AML-193 (cell line): ENCODE data around the gene BHLHE23.
"Not testable (repeated sequence)": the region's sequence is repeated elsewhere in the genome, so short reads cannot be mapped to it uniquely, and the experiment has no call there.

Experiments
- DNase-seq, 2 experiments: peaks; one replicate each; lab custom pipeline; 2025; lab: John Stamatoyannopoulos, UW

BHLHE23 gene

GRCh38 chr20:63043348-63044203, 36.8 kb upstream of the BHLHE23 start:
- no peak for DNase-seq

- DNase-seq, result no peak
Measured at GRCh38 chr20:63042448-63043071, 35.8 kb upstream of the BHLHE23 start.

GRCh38 chr20:63041776-63042175, 35.0 kb upstream of the BHLHE23 start:
- DNase-seq, result no peak

DNA sequence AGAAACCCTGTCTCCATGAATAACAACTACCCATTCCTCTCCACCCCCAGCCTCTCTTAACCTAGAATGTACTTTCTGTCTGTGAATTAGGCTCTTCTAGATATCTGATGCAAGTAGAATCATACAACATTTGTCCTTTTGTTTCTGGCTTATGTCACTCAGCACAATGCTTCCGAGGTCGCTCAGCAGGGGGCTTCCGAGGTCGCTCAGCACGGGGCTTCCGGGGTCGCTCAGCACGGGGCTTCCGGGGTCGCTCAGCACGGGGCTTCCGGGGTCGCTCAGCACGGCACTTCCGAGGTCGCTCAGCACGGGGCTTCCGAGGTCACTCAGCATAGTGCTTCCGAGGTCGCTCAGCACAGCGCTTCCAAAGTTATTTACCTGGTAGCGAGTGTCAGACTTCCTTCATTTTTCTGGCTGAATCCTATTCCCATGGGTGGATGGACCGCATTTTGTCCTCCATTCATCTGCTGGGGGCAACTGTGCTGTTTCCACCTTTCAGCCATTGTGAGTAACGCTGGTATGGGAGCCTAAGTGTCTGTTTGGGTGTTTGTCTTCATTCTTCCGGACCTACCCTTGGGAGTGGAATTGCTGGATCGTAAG, 31.0 kb upstream of the BHLHE23 start:
- no peak for DNase-seq

GRCh38 chr20:63036291-63036690, 29.5 kb upstream of the BHLHE23 start:
- DNase-seq, result no peak

- no peak for DNase-seq
Measured at GRCh38 chr20:63035603-63036185, 28.9 kb upstream of the BHLHE23 start.

- DNase-seq, result not testable (repeated sequence)
Measured at GRCh38 chr20:63034710-63035602, 28.2 kb upstream of the BHLHE23 start.

DNA sequence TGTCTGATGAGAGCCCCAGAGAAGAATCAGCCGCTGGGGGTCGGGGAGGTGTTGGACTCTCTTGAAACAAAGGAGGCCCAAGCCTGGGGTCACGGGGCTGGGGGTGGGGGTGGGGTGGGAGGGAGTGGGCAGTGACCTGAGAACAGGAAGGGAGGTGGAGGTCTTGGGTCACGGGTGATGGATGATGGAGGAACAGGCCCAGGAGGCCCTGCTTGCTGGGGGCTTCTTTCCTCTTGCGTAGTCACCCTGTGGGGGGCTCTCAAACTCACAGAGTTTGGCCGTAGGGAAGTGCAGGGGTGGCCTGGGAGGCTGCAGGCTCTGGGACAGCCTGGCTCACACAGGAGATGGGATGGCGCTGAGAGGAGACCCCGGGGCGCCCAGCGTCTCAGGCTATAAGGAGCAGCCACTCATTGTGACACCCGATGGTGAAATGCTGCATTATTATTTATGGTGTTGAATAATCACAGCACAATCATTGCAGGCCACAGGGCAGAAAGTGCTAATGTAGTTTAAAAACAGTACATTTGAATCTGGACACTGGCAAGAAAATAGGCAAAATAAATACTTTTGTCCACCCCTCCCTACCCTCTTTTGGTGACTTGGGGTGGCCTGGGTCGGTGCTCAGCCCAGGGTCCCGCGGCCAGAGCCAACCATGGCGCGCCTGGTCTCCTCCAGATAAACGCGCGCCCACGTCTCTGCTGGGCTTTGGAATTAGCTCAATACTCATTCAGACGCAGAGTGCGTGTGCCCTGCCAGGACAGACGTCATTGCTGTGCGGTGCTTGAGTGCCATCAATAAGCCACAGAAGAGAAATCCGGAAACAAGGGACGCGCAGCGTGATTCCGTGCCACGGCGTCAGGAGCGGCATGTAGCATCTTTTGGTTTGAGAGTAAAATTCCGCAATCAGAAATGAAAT, 27.3 kb upstream of the BHLHE23 start:
- no peak for DNase-seq

- DNase-seq, result no peak
Measured at GRCh38 chr20:63032861-63033793, 26.4 kb upstream of the BHLHE23 start.

DNA sequence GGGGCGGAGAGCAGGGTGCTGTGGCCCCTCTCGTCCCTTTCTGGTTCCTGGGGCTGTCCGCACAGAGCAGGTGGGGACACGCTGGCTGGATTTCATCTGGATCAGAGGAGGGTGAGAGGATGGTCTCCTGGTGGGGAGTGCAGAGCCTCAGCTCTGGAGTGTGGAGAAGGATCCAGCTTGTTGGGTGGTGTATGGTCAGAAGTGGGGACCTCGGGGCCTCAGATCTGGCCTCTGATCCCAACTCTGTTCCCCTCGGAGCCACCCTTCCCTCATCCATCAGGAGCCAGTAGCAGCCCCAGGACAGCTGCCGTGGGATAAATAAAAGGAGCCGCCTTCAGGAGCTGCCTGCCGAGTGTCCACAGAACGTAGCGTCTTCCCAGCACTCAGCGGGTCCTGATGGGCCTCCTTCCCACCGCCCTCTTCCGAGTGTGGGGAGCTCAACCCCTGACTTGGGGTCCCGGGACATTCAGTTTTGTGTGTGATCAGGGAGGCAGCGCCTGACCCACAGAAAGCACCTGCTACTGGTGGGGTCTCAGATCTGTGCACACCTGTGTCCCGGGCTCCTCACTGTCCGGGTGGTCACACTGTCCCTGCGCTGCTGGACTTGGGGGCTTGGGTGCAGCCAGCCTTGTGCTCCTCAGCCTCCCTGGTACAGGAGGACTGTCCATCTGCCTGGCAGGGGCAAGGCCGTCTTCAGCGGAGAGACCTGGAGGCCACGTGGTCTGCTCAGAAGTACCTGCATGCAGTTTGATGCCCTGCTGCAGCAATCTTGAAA, 25.4 kb upstream of the BHLHE23 start:
- no peak for DNase-seq

- DNase-seq, result no peak
Measured at GRCh38 chr20:63031251-63032014, 24.7 kb upstream of the BHLHE23 start.

DNA sequence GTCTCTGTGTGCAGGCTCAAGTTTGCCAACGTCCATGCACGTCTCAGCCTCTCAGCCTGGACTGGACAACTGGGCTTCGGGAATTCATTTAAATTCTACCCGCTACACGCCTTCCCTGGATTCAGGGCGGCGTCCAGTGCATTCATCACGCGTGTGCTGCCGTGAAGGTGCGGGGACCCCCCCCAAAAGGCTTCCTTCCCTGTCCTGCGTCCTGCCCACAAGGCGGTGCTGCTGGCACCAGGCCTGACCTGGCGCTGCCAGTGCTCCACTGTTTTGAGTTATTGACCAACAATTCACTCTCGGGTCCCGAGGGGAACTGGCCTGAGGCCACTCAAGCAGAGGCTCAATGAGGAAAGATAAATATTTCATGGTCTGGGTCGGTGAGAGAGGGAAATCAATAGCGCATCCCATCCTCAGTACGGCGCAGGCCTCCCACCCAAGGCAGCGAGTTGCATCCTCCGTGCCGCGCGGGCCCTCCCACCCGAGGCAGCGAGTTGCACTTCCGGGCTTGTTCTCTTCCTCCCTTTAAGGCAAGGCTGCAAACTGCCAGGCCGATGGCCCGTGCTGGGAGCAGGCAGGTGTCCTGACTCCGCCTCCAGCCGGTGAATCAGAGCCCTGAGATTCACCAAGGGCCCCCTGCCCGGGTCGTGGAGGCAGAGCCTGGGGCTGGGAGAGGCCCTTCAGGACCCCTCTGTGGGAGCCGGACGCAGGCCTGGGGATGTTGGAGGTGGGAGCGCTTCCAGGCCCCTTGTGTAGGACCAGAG, 22.8 kb upstream of the BHLHE23 start:
- DNase-seq, result no peak

DNA sequence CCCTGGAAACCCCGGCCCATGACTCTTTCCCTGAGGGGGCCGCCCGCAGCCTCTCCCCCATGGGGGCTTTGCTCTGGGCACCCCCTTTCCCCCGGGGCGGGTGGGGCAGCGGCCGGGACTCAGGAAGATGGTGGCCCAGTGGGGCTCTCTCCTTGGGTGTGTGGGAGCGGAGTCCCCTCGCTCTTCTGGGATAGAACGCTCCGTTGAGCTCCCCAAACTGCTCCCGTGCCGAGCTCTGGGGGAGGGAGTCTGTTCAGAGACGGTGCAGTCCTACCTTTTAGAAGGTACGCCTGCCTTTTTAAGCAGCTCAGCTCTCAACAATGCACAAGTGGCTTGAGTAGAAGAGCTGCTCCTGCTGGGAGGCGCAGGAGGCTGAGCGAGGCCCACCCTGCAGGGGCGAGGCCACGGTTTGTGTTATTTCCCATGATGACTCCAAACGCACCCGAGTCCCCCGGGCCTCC, 21.7 kb upstream of the BHLHE23 start:
- DNase-seq, result no peak

- DNase-seq, result no peak
Measured at GRCh38 chr20:63027922-63028389, 21.2 kb upstream of the BHLHE23 start.

DNA sequence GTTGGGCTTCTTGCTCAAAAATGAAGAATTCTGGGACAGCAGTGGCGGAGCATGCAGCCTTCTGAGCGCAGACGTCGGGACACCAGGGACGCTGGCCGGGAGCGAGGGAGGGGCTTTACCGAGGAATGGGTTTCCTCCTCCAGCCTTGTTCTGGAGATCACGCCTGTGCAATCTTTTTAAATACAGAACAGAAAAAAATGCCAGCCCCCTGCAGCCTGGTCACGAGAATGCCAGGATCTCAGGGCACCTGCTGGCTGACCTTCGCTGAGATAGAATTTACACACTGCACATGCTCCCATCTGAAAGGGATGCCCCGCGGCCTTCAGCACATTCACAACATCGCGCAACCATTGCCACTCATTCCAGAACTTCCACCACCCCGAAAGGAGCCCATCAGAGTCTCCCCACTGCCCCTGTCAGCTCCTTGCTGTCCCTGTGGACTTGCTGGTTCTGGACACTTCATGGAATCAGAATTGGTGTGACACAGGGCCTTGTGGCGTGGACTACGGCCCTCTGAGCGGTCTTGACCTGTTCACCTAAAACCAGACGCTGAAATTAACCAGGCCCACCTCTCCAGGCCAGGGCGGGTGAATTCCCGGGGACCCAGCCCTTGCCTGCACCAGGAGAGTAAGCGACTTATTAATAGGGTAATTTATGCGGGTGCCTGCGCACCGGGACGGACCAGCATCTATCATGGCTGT, 20.6 kb upstream of the BHLHE23 start:
- DNase-seq, result no peak

DNA sequence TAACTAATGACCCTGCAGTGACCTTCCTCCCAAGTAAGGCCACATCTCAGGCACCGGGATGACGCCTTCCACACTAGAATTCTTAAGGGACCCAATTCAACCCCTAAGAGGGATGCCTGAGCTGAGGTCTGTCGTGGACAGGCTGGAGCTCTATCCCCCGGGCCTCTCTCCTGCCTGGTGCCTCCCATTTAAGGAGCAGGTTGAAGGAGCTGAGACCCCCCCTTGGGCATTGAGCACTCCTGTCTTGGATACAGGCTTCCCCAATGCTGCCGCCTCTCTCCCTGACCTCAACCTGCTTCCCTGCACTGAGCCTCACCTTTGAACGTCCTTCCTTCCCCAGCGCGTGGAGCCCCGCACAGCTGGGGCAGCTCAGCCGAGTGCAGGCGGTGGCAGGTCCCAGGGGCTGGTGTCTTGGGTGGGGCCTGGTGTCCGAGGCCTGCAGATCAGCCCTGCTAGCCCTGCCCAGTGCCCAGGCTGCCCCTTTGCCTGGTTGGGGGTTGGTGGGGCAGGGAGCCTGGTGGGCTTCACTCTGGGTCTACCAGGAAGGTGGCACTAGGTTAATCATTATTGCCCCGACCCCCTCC, 19.9 kb upstream of the BHLHE23 start:
- no peak for DNase-seq
